KMS-11 (cell line): ENCODE measurements around the gene FBXO21.

Source experiments
- H2AFZ ChIP-seq: fragments of 200-600 bp; sonication (generic); 2 replicates; pipeline ENCODE4 v1.6.1; 2016; ENCODE audit warnings: antibody characterized with exemption, mixed run types, low read depth
- H3K27ac ChIP-seq: fragments of 200-600 bp; sonication (generic); 2 replicates; pipeline ENCODE4 v1.6.1; 2016; ENCODE audit warnings: mild to moderate bottlenecking, mixed run types
- H3K27me3 ChIP-seq: fragments of 200-600 bp; sonication (generic); 2 replicates; pipeline ENCODE4 v1.6.1; 2017; ENCODE audit warnings: mild to moderate bottlenecking, low read depth, mixed run types, moderate library complexity; ENCODE audit not compliant: insufficient read depth
- H3K36me3 ChIP-seq: fragments of 200-600 bp; sonication (generic); 2 replicates; pipeline ENCODE4 v1.6.1; 2017; ENCODE audit warnings: mild to moderate bottlenecking, mixed run types; ENCODE audit not compliant: insufficient read depth
- H3K4me1 ChIP-seq: fragments of 200-600 bp; sonication (generic); 2 replicates; pipeline ENCODE4 v1.6.1; 2016; ENCODE audit warnings: mild to moderate bottlenecking, low read depth, mixed run types; ENCODE audit not compliant: poor library complexity, severe bottlenecking
- H3K4me2 ChIP-seq: fragments of 200-600 bp; sonication (generic); 2 replicates; pipeline ENCODE4 v1.7.0; 2016; ENCODE audit warnings: mild to moderate bottlenecking, mixed run types
- H3K4me3 ChIP-seq: fragments of 200-600 bp; sonication (generic); IDR thresholded peaks from 2 replicates; pipeline ENCODE4 v1.6.1; 2017; ENCODE audit warnings: low read depth, low read length, mixed read lengths; ENCODE audit not compliant: insufficient read depth
- H3K79me2 ChIP-seq: fragments of 200-600 bp; sonication (generic); 2 replicates; pipeline ENCODE4 v1.6.1; 2016; ENCODE audit warnings: low read depth, mixed run types; ENCODE audit not compliant: insufficient read depth
- H3K9ac ChIP-seq: fragments of 200-600 bp; sonication (generic); 2 replicates; pipeline ENCODE4 v1.6.1; 2016; ENCODE audit warnings: mild to moderate bottlenecking, mixed run types
- H4K20me1 ChIP-seq: fragments of 200-600 bp; sonication (generic); 2 replicates; pipeline ENCODE4 v1.6.1; 2016; ENCODE audit warnings: mild to moderate bottlenecking, mixed run types; ENCODE audit not compliant: insufficient read depth
- CTCF ChIP-seq: fragments of 200-600 bp; sonication (generic); conservative IDR thresholded peaks from 2 replicates; pipeline ENCODE4 v1.6.1; 2017; ENCODE audit warnings: low read depth, mild to moderate bottlenecking, antibody characterized with exemption, low read length, moderate library complexity, mixed read lengths

FBXO21 gene

GRCh38 chr12:117213295-117213808, 23.1 kb upstream of the FBXO21 start:
- Histone ChIP-seq H3K9ac (no peak overlapping the region), H4K20me1 (no peaks in the 10 kb centered on the region), H3K79me2 (no peaks in the 10 kb centered on the region), H3K36me3 (no peaks in the 10 kb centered on the region), H3K4me1 (no peaks in the 10 kb centered on the region), H3K4me3 (no peak overlapping the region), H3K27ac (no peak overlapping the region), H2AFZ (no peak overlapping the region), H3K4me2 (no peak overlapping the region), H3K27me3 (no peaks in the 10 kb centered on the region)
- no peak for TF ChIP-seq CTCF

- Histone ChIP-seq H3K4me3 (no peak overlapping the region), H3K27ac (no peak overlapping the region), H3K36me3 (no peaks in the 10 kb centered on the region), H3K4me2 (no peak overlapping the region), H3K4me1 (no peaks in the 10 kb centered on the region), H3K79me2 (no peaks in the 10 kb centered on the region), H4K20me1 (no peaks in the 10 kb centered on the region), H2AFZ (no peak overlapping the region), H3K9ac (no peak overlapping the region), H3K27me3 (no peaks in the 10 kb centered on the region)
- TF ChIP-seq CTCF, result peak; percentile 86
These were observed 22.4 kb upstream of the FBXO21 start for GRCh38 chr12:117212563-117213190.

GRCh38 chr12:117210266-117210918, 20.1 kb upstream of the FBXO21 start:
- Histone ChIP-seq H3K4me2 (no peak overlapping the region), H3K9ac (no peak overlapping the region), H3K4me3 (no peak overlapping the region), H3K36me3 (no peaks in the 10 kb centered on the region), H3K4me1 (no peaks in the 10 kb centered on the region), H3K27me3 (no peaks in the 10 kb centered on the region), H4K20me1 (no peaks in the 10 kb centered on the region), H2AFZ (no peak overlapping the region), H3K79me2 (no peaks in the 10 kb centered on the region), H3K27ac (no peak overlapping the region)
- no peak for TF ChIP-seq CTCF

DNA sequence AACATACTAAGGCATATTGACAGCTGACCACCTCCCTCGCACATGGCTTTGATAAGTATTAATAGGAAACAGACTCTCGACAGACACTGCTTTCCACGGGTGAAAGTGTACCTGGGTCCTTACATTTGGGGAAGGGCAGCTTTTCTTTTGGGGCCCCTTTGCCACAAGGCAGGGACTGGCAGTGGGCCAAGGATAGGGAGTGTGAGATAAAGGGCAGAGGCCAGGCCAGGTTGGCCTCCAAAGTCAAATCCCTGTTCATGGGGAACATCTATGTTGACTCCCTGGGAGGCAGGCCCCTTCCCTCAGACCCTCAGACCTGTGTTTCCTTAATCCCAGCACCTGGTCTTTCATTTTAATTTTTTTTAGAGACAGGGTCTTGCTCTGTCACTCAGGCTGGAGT, 19.4 kb upstream of the FBXO21 start:
- H3K4me1 ChIP-seq, result no peaks in the 10 kb centered on the region
- no peak overlapping the region for H3K27ac ChIP-seq
- no peak for TF ChIP-seq CTCF
- H3K9ac ChIP-seq, result no peak overlapping the region
- H3K4me3 ChIP-seq, result no peak overlapping the region
- no peaks in the 10 kb centered on the region for H4K20me1 ChIP-seq
- no peaks in the 10 kb centered on the region for H3K36me3 ChIP-seq
- H3K27me3 ChIP-seq, result no peaks in the 10 kb centered on the region
- no peaks in the 10 kb centered on the region for H3K79me2 ChIP-seq
- H2AFZ ChIP-seq, result no peak overlapping the region
- no peak overlapping the region for H3K4me2 ChIP-seq
